D721Med (cell line): ENCODE data around the gene STAT1.
A peak's percentile ranks its signal among the peaks of the same experiment; 100 is the strongest.

ENCODE experiments used
- DNase-seq: peaks from one replicate; pipeline ENCODE4 v3.0.0; 2011; ENCODE audit warnings: low spot score; ENCODE audit not compliant: insufficient read length
- FAIRE-seq: peaks from 2 replicates; lab custom pipeline; 2011; peaks lifted over from hg19 to GRCh38; lab: Jason Lieb, UNC
- TF ChIP-seq, protein P1 (sequence below): IDR thresholded peaks from 2 replicates; pipeline ENCODE4 v1.5.1; 2012; ENCODE audit warnings: mild to moderate bottlenecking, control low read depth; ENCODE audit not compliant: insufficient read depth; ENCODE audit errors: missing control alignments

Gene STAT1

GRCh38 chr2:191013932-191014652, at the start of gene STAT1:
Gene STAT1, minus strand, starts transcription at chr2:191014171. Its CDS starts 4,168 bp downstream, at chr2:191010003.
- FAIRE-seq (no peak), DNase-seq (peak; percentile 93)
- TF ChIP-seq, protein P1, sequence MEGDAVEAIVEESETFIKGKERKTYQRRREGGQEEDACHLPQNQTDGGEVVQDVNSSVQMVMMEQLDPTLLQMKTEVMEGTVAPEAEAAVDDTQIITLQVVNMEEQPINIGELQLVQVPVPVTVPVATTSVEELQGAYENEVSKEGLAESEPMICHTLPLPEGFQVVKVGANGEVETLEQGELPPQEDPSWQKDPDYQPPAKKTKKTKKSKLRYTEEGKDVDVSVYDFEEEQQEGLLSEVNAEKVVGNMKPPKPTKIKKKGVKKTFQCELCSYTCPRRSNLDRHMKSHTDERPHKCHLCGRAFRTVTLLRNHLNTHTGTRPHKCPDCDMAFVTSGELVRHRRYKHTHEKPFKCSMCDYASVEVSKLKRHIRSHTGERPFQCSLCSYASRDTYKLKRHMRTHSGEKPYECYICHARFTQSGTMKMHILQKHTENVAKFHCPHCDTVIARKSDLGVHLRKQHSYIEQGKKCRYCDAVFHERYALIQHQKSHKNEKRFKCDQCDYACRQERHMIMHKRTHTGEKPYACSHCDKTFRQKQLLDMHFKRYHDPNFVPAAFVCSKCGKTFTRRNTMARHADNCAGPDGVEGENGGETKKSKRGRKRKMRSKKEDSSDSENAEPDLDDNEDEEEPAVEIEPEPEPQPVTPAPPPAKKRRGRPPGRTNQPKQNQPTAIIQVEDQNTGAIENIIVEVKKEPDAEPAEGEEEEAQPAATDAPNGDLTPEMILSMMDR = no peak

- TF ChIP-seq, protein P1 = no peak
- FAIRE-seq = no peak
These were observed 49.6 kb upstream of the STAT1 start for GRCh38 chr2:191063584-191063983.

GRCh38 chr2:191061381-191061980, 47.5 kb upstream of the STAT1 start:
- FAIRE-seq = no peak
- TF ChIP-seq, protein P1 = no peak
- no peak for DNase-seq

More at GRCh38 chr2:191063584-191063983, 49.6 kb upstream of the STAT1 start:
- DNase-seq = no peak

- DNase-seq (no peak), FAIRE-seq (no peak)
- TF ChIP-seq, protein P1 = no peak
These were observed 45.3 kb upstream of the STAT1 start for GRCh38 chr2:191059308-191059707.

- FAIRE-seq (no peak), DNase-seq (no peak)
- TF ChIP-seq, protein P1 = no peak
These were observed 42.3 kb upstream of the STAT1 start for GRCh38 chr2:191056228-191056627.

DNA sequence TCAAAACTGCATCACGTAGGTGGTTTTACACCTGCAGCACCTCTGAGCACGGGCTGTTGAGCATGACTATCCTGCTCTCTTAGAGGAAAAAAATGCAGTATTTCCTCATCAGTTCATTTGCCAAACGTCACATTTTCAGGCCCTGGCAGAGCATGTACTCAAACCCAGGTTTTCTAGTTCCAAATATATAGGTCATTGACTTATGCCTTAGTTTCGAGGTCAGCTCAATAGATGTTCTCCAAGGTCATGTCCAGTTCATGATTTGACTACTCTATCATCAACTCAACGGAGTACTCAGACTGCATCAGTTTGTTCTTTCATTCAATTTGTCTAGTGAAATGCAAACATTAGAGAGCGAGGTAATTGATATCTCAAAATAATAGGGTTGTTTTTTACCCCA, 39.3 kb upstream of the STAT1 start:
- no peak for DNase-seq
- FAIRE-seq = no peak
- TF ChIP-seq, protein P1 = no peak
